ENCODE results near the gene PKDREJ. TPM values are rescaled to one million over a fixed set of nuclear protein-coding genes. Genes with fewer than 3 reads are reported as not detected.

The PKDREJ gene
- total RNA-seq, 2 experiments from 2014 or later, result not detected

GRCh38 chr22:46286006-46286405 is 22.9 kb upstream of the PKDREJ start:
- Histone ChIP-seq H3K9me2 (ENCODE audit: insufficient read depth, low read length) (no peaks in the 10 kb centered on the region), H3K4me1 (ENCODE audit: insufficient read depth, low read length, poor library complexity, severe bottlenecking) (peaks cover 23% of the 10 kb centered on the region), H3K79me2 (ENCODE audit: insufficient read depth, low read depth, low read length) (no peaks in the 10 kb centered on the region), H3K27ac (ENCODE audit: low read depth, low read length, poor library complexity, severe bottlenecking) (no peak overlapping the region), H4K20me1 (ENCODE audit: insufficient read depth, low read length) (no peaks in the 10 kb centered on the region), H3K4me3 (ENCODE audit: low read depth, low read length, poor library complexity, severe bottlenecking) (no peak overlapping the region), H3K4me2 (ENCODE audit: low read length) (no peak overlapping the region), H2AFZ (ENCODE audit: low read length) (no peak overlapping the region), H3K9me3 (ENCODE audit: low read length) (no peaks in the 10 kb centered on the region), H3K36me3 (ENCODE audit: insufficient read depth, low read length) (no peaks in the 10 kb centered on the region)
- no peak for DNase-seq (ENCODE audit: low spot score)
- ChIA-PET POLR2A (interaction anchor here (1.3 kb wide), 1 partner anchor 10 kb away, joined by 4 read pairs; no protein-coding TSS in a partner anchor), CTCF (ENCODE audit: unreplicated experiment) (no interaction called here)
- no TSS peak for BruUV-seq (replicated peaks)
- intact Hi-C loops (cut with micrococcal nuclease; ENCODE audit: unreplicated experiment), result no loop called here
- TF ChIP-seq EZH2phosphoT487 (IDR thresholded peaks at IDR 0.05; ENCODE audit: borderline replicate concordance, low read depth, low read length), result no peak
- no peak for TF ChIP-seq CTCF (conservative IDR thresholded peaks at IDR 0.05; ENCODE audit: low read length)

- CTCF ChIA-PET (ENCODE audit: unreplicated experiment), result no interaction called here
Observed at GRCh38 chr22:46281866-46282678, 18.9 kb upstream of the PKDREJ start.

More at GRCh38 chr22:46281866-46282678, 18.9 kb upstream of the PKDREJ start:
- Histone ChIP-seq H3K9me3 (ENCODE audit: low read length) (no peaks in the 10 kb centered on the region), H3K36me3 (ENCODE audit: insufficient read depth, low read length) (no peaks in the 10 kb centered on the region), H4K20me1 (ENCODE audit: insufficient read depth, low read length) (no peaks in the 10 kb centered on the region), H3K27ac (ENCODE audit: low read depth, low read length, poor library complexity, severe bottlenecking) (no peak overlapping the region), H3K4me2 (ENCODE audit: low read length) (no peak overlapping the region), H3K4me3 (ENCODE audit: low read depth, low read length, poor library complexity, severe bottlenecking) (no peak overlapping the region), H2AFZ (ENCODE audit: low read length) (no peak overlapping the region), H3K4me1 (ENCODE audit: insufficient read depth, low read length, poor library complexity, severe bottlenecking) (peaks cover 8% of the 10 kb centered on the region), H3K79me2 (ENCODE audit: insufficient read depth, low read depth, low read length) (no peaks in the 10 kb centered on the region), H3K9me2 (ENCODE audit: insufficient read depth, low read length) (no peaks in the 10 kb centered on the region)
- BruUV-seq (replicated peaks), result no TSS peak
- POLR2A ChIA-PET, result interaction anchor here (0.6 kb wide), 1 partner anchor 80 kb away, joined by 4 read pairs; no protein-coding TSS in a partner anchor
- no peak for DNase-seq (ENCODE audit: low spot score)
- intact Hi-C loops (cut with micrococcal nuclease; ENCODE audit: unreplicated experiment), result no loop called here
- TF ChIP-seq CTCF (conservative IDR thresholded peaks at IDR 0.05; ENCODE audit: low read length) (no peak), EZH2phosphoT487 (IDR thresholded peaks at IDR 0.05; ENCODE audit: borderline replicate concordance, low read depth, low read length) (no peak)
